NCI-H2196 (cell line): ENCODE data around the gene LRRC26.

Experiments used
- DNase-seq: peaks from one replicate; lab custom pipeline; 2025; ENCODE audit not compliant: unreplicated experiment; lab: John Stamatoyannopoulos, UW

Gene LRRC26

DNA sequence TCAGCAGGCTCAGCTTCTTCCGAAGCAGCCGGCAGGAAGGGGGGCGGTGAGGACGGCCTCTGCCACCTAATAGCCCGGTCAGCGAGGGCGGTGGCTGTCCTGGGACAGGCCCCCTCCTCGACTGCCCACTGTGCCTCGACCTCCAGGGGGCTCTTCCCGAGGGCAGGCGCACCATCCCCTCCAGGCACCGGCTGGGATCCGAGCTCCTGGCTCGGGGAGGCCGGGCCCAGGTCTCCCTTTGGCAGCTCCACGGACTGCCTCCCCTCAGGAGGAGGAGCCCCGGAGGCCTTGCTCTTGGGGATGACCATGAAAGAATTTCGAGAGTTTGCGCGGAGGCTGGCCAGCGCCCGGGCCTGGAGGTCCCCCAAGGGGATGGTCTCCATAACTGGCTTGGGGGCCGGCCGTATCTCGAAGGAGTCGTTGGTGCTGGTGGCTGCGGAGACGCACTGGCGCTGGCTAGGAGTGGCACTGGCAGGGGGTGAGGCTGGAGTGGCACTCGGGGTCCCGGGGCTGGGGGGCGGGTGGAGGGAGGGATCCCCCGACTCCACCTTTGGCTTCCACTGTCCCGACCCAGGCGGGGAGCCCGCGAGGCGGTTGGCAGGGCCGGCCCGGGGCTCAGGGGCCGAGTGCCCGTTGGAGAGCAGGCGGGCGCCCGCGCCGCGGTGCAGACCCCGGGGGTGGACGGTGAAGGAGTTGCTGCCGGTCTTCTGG is 29.7 kb upstream of the LRRC26 start:
- DNase-seq, result no peak

DNA sequence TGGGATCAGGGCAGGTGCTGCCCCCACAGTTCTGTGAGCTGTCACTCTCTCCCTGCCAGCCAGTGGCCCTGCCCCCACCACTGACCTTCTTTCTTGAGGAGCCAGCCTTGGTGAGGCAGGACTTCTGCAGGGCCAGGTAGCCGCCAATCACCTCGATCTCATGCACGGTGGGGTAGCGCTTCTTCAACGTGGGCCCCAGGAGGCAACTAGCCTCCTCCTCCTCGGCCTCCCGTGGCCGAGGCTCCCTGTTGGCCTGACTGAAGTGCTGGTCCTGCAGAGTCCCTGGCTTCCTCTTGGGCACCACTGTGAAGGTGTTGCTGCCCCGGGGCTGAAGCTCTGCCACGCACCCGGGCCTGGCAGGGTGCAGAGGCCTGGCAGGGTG is 29.0 kb upstream of the LRRC26 start:
- no peak for DNase-seq

DNA sequence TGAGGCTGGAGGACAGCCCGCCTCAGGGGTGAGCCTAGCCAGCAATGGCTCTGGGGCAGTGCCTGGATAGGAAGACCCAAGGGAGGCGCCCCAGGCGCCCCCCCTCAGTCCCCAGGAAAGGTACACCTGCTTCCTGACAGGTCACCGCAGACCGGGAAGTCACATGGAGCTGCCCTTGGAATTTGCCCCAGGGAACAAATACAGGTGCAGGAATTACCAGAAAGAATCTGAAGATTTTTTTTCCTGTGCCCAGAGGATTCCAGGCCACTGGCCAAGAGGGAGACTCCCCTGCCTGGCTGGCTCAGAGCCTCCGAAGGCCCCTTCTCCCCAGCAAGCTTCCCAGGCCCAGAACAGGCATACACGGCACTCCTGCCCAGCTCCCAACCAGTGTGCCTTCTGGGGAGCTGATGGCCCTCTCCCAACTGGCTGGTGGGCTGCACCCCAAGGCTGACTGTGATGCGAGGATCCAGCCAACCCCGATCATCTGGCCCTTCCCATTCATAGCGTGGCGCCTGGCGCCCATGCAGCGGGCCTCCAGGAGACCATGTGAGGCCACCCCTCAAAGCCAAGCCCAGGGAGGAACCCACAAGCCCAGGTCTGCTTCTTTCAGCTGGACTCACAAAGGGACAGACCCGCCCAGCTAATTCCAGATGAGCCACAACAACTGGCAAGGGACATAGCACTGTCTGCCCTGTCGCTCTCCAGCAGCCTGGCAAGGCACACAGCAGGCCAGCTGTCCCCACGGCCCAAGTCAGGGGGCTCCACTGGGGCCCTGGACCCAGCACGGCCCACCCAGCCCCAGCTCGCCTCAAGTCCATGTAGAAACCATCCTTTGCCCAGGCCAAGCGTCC is 28.4 kb upstream of the LRRC26 start:
- DNase-seq, result no peak

DNA sequence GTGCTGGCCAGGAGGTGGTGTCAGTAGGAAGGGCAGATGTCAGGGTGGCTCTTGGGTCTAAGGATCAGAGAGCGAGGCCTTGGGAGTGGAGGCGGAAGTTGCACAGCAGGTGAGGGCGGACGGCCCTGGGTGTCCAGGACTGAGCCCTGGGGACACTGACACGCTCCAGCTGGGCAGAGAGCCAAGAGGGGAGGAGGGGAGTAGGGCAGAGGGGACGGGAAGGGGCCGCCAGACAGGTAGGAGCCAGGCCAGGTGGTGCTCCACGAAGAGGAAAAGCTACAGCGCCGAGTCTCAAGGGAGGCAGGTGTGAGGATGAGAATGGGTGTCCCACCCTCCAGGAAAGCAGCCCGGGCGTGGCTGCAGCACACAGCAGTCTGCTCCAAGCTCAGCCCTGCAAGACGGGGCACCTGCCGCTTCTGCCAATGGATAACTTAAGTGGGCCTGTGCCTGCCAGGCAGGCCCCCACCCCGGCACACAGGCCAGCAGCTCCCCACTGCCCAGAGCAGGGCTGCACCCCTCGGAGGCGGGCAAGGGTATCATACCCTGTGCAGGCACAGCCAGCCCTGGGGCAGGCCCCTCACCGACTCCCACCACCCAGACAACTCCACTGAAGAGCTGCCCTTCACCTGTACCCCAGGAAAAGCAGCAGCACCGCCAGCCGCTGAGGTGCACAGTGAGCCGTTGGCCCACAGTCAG is 25.8 kb upstream of the LRRC26 start:
- peak; percentile 94 for DNase-seq

DNA sequence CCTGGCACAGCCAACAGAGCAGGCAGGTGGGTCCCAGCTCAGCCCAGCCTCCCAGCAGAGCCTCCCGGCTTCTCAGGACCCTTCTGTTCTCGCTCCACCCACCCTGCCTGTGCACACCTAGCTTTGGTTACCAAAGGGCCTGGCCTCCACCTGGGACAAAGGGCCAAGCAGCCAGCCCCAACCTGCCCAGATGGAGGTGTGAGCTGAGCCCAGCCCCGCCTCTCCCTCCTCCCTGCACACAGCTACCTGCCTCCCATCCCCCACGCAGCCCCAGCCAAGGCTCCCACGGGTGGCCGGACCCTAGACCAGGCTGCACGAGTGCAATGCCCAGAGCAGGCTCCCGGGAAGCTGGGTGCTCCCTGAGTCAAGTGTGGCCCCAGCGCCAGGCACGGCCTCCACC is 25.1 kb upstream of the LRRC26 start:
- DNase-seq, result peak; percentile 66

DNA sequence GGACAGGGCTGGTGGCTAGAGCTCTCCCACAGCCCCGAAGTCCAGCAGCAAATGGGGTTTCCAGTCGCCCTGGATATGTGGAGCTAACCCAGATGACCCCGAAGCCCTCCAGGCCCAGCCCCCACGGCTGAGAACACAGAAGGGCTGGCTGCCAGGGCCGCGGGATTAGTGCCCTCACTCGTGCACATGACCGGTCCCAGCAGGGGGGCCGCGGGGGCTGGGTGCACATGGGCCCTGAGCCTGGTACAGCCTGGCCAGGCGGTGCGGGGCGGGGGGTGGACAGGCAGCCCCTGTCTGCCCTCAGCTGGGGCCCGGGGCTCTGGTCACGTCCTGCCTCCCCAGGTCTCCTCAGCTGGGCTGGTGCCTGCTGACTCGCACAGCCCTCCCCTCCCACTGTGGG is 24.5 kb upstream of the LRRC26 start:
- DNase-seq, result peak; percentile 58

DNA sequence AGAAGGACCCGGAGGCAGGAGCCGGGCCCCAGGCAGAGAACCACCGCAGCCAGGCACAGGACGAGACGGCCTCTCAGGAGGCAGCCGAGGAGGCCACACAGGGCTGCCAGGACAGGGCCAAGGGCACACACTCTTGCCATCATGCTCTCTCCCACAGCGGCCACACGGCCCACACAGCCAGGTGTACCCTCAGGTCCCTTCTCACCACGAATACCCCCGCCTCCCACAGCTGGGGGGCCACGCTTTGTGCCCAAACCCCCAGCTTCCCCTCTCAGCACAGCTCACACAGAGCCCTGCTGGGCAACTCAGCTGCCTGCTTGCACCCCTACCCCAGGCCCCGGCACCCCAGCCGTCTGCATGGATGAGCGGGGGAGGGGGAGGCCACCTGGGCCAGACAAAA is 23.9 kb upstream of the LRRC26 start:
- DNase-seq, result no peak

DNA sequence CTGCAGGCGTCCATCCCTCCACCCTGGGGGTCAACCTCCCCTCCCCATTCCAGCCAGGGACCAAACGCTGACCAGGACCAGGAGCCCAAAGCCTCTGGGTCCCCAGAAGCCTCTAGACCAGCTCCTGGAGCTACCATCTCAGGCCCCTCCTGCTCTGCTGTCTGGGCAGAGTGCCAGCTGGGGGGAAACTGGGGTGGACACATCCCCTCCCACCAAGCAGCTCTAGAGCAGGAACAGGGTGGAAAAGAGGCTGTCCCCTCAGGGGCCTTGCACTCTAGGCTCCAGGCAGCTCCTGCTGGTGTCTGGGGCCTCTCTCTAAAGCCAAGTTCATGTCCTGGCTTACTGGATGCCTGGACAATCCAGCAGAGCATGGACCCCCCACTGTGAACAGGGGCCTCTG is 23.0 kb upstream of the LRRC26 start:
- DNase-seq, result no peak

DNA sequence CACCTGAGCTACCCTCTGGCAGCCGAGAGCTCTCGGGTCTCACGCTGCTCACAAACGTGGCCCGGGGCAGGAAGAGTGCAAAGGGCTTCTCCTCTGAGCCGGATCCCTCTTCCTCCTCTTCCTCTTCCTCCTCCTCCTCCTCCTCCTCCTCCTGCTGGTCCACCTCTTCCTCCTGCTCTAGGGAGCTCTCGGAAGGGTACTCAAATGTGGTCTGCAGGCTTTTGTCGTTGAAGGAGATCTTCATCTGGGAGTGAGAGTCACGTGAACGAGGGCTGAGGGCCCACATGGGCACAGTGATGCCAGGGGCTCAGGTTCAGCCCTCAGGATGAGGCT is 22.6 kb upstream of the LRRC26 start:
- DNase-seq, result no peak

DNA sequence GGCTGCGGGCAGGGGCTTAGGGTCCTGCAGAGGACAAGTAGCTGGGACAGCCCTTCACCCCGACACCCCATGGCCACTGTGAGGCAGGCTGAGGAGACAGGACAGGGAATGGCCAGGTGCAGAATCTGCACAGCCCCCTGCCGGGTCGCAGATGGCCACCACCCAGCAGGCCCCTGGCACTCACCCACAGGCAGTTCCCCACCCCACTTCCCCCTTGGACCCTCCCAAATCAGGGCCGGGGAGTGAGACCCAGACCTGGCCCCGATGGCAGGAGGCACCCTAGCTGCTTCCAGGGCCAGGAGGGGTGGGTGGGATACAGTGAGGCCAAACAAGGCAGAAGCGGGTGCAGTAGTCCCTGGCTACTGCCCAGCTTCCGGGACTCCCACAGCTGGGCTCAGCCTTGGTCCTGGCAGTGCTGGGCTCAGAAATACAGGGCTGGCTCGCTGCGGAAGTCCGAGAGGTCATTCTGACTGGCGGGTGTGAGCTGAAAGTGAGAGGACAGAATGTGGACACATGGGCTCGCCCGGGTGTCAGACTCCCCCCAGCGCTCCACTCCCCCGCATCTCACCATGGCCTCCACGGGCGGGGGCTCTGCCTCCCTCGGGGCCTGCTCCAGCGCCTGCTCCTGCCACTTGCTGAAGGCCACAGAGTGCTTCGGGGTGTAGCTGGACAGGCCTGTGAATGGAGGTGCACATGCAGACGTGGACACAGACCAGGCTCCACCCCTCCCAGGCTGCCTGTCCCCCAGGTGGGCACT is 22.0 kb upstream of the LRRC26 start:
- DNase-seq, result no peak

DNA sequence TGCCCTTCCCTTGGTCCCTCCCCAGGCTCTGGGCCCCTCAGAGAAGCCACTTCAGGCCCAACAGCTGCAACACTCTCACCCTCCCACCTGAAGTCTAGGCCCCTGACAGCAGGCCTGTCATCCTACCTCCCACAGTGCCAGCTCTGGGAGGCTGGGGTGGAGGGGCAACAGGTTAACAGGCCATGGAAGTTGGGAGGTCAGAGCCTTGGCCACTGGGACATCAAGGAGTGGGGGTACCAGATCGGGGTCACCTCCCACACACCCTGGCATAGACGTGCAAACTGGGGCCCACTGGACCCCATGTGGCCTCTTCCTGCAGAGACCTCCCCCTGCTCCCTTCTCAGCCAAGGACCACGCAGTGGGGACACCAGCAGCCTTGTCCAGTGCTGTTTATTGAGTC is 21.4 kb upstream of the LRRC26 start:
- no peak for DNase-seq

DNA sequence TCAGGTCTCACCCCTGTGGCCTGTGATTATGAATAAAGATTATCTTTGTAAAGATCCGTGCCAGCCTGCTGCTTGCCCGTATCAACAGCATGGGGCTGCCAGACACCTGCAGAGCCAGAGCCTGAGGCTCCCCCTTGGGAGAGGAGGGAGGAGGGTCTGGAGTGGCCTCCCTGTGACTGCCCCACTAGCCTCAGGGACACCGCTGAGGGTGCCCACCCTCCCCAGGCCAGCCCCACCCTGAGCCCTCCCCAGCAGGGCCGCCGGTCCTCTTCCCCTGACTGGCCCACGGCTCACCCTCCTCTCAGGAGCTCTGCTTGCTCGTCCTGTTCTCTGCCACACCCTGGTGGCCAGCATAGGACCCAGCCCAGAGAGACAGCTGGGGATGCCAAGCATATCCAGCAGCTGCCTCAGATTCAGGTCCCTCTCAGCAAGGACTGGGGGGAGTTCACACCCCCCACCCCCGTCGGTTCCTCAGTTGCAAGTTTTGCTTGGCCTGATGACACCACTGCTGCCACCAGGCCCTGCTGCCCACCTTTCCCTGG is 20.5 kb upstream of the LRRC26 start:
- no peak for DNase-seq

DNA sequence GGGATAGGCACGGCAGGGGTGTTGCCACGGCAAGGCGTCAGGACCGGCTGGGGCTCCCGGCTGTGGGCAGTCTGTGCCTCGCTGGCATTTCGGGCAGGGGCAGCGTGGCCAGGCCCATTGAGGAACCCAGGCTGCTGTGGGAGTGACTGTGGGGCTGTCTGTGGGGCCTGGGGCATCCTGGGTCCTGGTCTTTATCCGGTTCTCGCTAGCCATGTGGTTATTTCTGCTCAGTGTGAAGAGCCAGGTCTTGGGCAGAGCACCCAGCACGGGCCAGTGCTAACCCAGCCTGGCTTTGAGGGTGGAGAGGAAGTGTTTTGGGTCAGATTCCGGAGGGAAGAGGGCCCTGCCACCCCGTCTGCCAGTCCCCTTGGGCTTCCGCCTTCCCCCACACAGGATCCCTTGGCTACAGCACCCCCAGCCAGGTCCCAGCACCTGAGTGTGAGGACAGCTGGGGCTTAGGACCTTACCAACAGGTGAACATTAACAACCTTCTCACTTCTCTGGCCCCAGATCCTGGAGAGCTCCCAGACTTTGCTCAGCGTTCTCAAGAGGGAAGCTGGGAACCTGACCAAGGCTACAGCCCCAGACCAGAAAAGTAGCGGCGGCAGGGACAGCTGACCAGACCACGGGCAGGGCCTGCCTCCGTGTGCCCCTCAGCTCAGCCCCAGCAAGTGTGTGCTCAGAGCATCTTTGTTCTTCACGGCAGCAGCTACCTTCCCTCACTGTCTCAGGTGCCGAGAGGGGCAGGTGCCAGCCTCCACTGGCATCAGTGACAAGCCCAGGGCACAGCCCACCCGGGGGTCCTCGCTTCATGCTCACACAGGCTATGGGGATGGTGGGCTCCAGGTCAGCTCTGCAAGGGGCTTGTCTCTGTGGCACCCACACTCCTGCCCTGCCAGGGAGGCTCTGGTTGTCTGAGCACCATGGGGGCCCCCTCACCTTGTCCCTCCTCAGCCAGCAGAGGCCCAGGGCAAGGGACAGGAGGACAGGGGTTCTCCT is 19.7 kb upstream of the LRRC26 start:
- DNase-seq, result no peak

DNA sequence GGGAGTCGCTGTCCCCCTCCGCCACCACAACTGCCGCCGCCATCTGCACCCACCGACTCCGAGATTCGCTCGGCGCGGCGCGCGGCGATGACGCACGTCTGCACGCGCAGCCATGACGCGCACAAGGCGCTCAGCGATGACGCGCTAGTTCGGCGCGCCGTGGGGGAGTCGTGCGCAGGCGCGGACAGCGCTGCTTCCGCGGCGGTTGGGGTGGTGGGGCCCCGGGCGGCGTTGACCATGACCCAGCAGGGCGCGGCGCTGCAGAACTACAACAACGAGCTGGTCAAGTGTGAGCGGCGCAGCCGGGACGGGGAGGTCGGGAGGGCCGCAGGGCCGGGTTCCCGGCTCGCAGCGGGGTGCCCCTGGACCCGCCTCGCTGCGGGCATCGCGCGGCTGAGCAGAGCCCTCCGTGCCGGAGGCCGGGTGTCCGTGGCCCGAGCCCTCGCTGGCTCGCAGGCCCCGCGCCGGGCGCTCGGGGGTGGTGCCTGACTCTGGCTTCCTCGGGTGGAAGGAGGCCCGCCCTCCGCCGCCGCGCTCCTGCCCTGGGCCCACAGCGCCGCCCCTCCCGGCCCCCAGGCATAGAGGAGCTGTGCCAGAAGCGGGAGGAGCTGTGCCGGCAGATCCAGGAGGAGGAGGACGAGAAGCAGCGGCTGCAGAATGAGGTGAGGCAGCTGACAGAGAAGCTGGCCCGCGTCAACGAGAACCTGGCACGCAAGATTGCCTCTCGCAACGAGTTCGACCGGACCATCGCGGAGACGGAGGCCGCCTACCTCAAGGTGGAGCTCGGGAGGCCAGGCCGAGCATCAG is 18.8 kb upstream of the LRRC26 start, which contains the start of the genes ANAPC2 and SSNA1:
Gene ANAPC2, minus strand, starts transcription at position 71 of the 807 bp plus-strand sequence. Its CDS starts 28 bp downstream, at position 43.
Gene SSNA1, plus strand, starts transcription at position 187 of the 807 bp plus-strand sequence. Its CDS starts 51 bp downstream, at position 238.
- DNase-seq, result peak; percentile 96

DNA sequence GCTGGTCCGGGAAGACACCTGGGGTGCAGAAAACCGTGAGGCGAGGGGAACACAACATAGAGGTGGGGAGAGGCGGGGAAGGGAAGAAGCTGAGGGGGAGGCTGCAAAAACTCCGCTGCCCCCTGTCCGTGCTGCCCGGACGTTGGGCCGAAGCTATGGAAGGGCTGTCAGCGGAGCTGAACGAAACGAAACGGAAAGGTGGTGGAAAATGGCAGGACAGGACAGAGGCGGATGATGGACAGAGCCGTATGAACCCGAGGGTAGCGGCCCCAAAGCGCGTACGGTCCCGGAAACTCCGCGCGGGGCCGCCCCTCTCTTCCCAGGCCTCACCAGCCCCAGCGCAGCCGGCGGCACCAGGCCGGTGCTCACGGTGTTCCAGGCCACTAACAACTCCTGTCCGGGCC is 18.2 kb upstream of the LRRC26 start:
- no peak for DNase-seq

DNA sequence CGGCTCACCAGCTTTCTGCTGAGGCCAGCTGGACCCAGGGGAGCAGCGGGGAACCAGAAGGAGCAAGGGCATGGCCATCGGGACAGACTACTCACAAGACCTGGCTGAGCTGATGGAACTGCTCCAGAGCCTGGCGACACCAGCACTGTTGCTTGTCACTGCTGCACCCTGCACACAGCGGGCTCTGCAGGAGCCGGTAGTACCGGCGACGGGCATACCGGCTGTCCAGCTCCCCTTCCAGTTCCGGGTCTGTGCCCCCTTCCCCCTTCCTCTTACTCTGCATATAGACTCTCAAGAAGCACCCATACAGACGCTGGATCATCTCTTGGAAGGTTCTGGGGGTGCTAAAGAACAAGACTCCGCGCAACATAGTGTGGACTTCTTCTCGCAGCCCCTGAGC is 17.5 kb upstream of the LRRC26 start:
- no peak for DNase-seq

DNA sequence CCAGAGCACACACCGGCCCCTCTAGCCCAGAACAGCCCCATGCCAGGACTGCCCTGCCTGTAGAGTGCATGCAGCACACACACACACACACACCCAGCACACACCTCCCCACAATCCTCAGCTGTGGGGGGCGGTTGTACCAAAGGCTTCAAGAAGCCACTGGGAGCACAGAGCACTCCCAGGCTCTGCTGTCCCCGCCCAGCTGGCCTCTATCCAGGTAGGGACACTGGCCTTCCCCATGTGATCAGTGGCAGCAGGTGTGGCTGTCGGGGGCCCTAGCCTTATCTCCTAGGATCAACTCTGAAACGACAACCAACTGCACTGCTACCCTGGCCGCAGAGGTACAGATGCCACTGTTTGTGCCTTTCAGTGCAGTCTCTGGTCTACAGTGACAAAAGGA is 16.5 kb upstream of the LRRC26 start:
- DNase-seq, result peak; percentile 14

DNA sequence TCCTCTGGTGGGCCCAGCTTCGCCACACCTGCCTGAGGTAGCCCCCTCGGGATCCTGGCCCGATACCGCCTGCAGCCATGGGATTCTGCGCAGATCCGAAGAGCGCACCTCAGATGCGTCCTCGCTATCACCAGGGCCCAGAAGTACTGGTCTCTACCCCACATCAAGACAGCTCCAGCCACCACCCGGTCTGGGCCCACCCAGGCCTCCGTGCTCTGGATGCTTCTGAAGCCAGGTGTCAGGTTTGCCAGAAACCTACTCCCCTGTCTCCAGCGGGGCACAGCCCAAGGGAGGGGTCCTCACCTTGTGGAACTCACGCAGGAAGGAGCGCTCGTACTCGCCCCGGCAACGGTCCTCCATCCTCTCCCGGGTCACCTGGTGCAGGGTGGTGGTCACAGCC is 16.1 kb upstream of the LRRC26 start:
- DNase-seq, result no peak
